ENCODE measurements around the gene CTSD.

- no peak for TF ChIP-seq POLR2A (IDR thresholded peaks at IDR 0.05)
- no peak for TF ChIP-seq CTCF (IDR thresholded peaks at IDR 0.05)
Measured at GRCh38 chr11:1761110-1761856, 2.4 kb downstream of the CTSD start.

All from breast epithelium (tissue), 3 donors.